GM12865 (cell line): ENCODE data around the gene FNDC10.

Experiments
- DNase-seq: peaks from one replicate; pipeline ENCODE4 v3.0.0; 2010; ENCODE audit warnings: low read depth
- H3K4me3 ChIP-seq: 2 replicates; pipeline ENCODE4 v1.5.1; 2011; ENCODE audit warnings: mild to moderate bottlenecking, low read depth, low read length, control low read depth
- TF ChIP-seq, protein P1 (sequence below): IDR thresholded peaks from 2 replicates; pipeline ENCODE4 v1.5.1; 2011; ENCODE audit warnings: low read length, control low read depth, low read depth, inconsistent platforms; ENCODE audit not compliant: insufficient read depth; ENCODE audit errors: missing control alignments

Gene FNDC10

GRCh38 chr1:1609822-1610485 is 10.0 kb upstream of the FNDC10 start:
- no peak overlapping the region for H3K4me3 ChIP-seq
- DNase-seq, result no peak
- TF ChIP-seq, protein P1, sequence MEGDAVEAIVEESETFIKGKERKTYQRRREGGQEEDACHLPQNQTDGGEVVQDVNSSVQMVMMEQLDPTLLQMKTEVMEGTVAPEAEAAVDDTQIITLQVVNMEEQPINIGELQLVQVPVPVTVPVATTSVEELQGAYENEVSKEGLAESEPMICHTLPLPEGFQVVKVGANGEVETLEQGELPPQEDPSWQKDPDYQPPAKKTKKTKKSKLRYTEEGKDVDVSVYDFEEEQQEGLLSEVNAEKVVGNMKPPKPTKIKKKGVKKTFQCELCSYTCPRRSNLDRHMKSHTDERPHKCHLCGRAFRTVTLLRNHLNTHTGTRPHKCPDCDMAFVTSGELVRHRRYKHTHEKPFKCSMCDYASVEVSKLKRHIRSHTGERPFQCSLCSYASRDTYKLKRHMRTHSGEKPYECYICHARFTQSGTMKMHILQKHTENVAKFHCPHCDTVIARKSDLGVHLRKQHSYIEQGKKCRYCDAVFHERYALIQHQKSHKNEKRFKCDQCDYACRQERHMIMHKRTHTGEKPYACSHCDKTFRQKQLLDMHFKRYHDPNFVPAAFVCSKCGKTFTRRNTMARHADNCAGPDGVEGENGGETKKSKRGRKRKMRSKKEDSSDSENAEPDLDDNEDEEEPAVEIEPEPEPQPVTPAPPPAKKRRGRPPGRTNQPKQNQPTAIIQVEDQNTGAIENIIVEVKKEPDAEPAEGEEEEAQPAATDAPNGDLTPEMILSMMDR, result no peak

- TF ChIP-seq, protein P1, result no peak
- DNase-seq, result no peak
- H3K4me3 ChIP-seq, result no peak overlapping the region
Measured at GRCh38 chr1:1606232-1606631, 6.3 kb upstream of the FNDC10 start.

DNA sequence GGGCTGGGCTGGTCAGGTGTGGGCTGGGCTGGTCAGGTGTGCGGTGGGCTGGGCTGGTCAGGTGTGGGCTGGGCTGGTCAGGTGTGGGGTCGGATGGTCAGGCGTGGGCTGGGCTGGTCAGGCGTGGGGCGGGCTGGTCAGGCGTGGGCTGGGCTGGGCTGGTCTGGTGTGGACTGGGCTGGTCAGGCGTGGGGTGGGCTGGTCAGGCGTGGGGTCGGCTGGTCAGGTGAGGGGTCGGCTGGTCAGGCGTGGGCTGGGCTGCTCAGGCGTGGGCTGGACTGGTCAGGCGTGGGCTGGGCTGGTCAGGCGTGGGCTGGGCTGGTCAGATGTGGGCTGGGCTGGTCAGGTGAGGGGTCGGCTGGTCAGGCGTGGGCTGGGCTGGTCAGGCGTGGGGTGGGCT is 5.8 kb upstream of the FNDC10 start:
- TF ChIP-seq, protein P1, result no peak
- DNase-seq, result no peak
- H3K4me3 ChIP-seq, result no peak overlapping the region

- no peak for DNase-seq
- no peak overlapping the region for H3K4me3 ChIP-seq
- TF ChIP-seq, protein P1, result no peak
Measured at GRCh38 chr1:1605034-1605591, 5.2 kb upstream of the FNDC10 start.

DNA sequence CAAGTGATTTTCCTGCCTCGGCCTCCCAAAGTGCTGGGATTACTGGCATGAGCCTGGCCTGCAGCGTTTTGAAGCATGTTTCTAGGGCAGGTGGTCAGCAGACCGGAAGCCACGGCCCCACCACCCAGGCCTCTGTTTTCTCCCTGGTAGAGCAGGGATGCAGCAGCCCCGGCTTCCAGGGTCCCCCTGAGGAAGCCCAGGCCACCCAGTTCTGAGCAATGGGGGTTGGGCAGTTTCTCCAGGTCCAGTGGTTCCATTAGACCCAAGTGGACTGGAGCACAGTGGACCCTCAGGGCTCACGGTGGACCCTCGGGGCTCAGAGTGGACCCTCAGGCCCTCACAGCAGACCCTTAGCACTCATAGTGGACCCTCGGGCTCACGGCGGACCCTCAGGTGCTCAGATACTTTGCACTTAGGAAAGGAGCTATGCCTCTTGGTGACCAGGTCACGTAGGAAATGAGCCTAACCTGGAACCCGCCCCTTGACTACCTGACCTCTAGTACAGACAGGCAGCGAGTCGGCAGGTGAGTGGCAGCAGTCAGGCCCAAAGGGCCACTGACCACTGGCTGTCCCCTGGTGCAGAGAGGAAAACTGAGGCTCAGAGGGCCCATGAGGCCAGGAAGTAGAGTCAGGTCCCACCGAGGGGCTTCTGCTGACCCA is 4.6 kb upstream of the FNDC10 start:
- DNase-seq, result no peak
- no peak overlapping the region for H3K4me3 ChIP-seq
- TF ChIP-seq, protein P1, result no peak

DNA sequence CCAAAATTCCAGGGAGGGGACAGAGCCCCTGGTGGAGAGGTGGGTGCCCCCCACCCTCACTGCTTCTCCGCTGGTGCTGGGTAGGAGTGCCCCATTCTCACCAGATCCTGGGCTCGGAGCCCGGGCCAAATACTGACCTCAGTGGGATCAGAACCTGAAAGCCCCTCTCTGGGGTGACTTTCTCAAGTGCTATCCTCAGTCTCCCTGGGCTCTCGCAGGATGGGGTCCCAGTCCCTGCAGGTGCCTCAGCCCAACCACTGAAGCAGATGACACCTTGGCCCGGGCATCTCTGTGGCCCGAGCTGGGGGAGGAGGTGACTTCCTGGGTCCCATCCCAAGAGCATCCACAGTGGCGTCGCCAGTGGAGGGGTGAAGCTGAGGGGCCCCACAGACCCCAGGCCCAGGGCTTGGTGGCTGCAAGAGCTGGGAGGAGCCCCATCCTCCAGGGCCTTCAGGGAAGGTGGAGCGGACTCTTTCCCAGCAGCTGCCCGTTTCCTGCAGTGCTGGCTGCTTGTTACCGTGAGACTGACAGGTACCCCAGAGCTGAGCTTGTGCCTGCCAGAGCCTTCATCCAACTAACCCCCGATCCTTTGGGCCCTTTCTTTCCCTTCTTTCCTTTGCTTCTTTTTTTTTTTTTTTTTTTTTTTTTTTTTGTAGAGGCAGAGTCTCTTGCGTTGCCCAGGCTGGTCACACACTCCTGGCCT is 3.9 kb upstream of the FNDC10 start:
- TF ChIP-seq, protein P1, result no peak
- H3K4me3 ChIP-seq, result no peak overlapping the region
- no peak for DNase-seq
